Placental pericyte (primary cell): ENCODE results near the gene AVPR2. TPM values are rescaled to one million over a fixed set of nuclear protein-coding genes. Genes with fewer than 3 reads are reported as not detected.

Experiments used
- total RNA-seq: library from RNA; depleted of rRNA; stranded (reverse); fragments of >200 nt; gene quantifications from 2 replicates; pipeline ENCODE4 v1.2.3, GENCODE V29; 2012

The AVPR2 gene
- not detected in 2 replicates for total RNA-seq

DNA sequence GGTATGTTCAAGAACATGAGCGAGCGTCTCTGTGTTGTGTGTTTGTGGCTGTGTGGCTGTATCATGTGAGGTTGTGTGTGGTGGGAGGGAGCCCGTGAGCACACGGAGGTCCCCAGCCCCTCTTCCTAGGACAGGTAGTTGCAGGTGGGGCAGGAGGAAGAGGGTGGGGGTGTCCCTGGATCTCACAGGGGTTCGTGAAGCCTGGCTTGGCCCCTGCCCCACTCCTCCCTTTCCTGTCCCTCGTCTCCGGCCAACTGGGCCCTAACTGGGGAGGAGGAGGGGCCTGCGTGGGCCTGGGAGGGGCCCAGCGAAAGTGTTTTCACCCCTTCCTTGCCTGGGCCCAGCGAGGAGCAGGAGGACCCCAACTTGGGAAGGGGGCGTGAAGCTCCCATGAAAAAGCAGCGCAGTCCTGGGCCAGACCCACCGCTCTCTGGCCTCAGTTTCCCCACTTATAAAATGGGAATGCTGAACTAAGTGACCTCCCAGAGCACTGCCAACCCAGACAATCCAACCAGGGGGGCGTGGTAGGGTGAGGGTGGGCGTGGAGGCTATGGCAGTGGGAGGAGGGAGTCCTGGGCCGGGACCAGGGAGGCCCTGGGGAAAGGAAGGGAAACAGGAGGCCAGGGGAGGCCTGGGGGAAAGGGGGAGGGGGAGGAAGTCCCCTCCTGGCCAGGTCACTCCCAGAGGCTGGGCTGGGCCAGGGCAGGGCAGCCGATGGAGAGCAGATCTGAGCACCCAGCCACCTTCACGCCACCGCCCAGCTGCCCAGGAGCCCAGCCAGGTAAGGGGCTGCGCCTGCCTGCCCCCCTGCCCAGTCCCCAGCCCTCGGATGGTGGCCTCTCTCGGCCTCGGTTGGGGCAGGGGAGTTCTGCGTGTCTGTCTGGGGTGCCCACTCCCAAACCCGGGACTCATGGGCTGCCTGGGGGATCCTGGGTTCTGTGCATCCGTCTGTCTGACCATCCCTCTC, at the start of gene AVPR2:
AVPR2 (plus strand) TSS at position 683 of the 967 bp plus-strand sequence. CDS start 473 bp downstream, outside the sequence.

DNA sequence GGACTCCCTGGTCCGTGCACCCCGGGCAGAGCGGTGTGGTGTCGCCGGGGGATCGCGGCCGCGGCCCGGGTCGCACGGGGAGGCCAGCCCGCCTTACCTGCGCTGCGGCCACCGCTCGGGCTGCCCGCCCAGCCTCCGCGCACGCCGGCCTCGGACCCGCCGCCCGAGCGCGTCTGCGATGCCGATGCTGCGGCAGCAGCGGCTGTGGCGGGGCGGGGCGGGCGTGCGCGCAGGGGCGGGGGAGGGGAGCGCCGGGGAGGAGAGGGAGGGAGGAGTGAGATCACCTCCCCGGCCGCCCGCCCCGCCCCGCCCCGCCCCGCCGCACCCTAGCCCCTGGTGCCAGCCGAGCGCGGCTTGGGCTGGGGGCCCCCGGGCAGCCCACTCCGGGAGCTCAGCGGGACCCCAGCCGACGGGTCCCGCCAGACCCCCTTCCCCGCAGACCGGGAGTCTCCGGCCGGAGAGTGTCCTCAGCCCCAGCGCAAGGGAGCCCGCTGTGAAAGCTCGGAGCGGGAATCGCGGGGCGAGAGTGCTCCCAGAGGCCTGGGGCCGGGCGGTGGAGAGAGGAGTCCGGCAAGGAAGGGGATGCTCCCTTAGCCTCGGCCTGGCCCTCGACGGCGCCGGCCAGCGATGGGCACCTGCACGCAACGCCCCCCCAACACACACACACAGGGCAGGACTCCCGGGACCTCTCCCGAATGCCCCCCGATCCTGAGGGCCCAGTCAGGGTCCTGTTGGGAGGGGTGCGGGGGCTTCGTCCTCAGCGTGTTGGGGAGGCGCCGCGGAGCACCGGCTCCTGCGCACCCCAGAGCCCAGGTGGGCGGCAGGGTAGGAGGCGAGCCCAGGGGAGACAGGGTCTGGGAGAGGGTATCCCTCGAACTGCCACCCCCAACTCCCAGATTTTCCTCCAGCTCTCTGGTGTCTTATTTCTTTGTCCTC, 18.2 kb upstream of the AVPR2 start, which contains the start of gene L1CAM:
L1CAM (minus strand) TSS at position 206 of the 936 bp plus-strand sequence. CDS start 10,337 bp downstream, outside the sequence.

DNA sequence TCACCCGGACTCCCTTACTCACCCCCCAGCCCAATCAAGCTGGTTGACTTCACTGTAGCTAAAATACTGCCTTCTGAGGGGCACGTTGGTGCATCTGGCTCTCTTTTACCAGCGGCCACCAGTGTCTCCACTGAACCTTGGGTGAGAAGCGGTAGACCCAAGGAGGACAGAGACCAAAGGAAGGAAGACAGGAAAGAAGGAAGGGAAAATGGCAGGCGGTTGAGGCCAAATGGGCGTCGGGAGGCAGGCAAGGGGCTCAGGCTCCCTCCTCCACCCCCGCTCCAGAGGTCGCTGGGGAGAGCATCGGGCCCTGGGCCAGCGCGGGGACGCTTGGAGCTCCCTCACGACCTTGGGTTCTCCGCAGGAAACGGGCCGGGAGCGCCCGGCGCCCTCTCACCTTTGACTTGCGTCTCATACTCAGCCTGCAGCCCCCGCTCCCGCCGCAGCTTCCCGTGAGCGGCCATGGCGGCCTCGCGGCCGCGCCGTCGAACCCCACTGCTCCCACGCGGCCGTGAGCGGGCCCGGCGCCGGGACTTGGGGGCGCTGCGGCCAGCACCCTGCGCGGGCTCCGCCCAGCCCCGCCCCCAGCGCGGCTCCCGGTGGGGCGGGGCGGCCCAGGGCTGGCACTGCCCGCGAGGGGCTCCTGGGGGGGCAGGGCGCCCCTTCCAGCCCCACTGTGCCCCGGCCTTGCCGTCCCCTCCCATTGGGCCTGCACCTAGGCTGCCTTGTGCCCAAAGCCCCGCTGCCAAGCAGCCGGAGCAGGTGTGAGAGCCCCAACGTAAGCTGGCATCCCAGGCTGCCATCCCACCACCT, 21.5 kb downstream of the AVPR2 start, which contains the start of gene ARHGAP4:
ARHGAP4 (minus strand) TSS at position 526 of the 813 bp plus-strand sequence; CDS start at position 464, 62 bp downstream.

GRCh38 chrX:153934762-153935325, 30.4 kb downstream of the AVPR2 start, which contains the start of gene NAA10:
NAA10 (minus strand) TSS chrX:153935037; CDS start chrX:153934904, 133 bp downstream.

DNA sequence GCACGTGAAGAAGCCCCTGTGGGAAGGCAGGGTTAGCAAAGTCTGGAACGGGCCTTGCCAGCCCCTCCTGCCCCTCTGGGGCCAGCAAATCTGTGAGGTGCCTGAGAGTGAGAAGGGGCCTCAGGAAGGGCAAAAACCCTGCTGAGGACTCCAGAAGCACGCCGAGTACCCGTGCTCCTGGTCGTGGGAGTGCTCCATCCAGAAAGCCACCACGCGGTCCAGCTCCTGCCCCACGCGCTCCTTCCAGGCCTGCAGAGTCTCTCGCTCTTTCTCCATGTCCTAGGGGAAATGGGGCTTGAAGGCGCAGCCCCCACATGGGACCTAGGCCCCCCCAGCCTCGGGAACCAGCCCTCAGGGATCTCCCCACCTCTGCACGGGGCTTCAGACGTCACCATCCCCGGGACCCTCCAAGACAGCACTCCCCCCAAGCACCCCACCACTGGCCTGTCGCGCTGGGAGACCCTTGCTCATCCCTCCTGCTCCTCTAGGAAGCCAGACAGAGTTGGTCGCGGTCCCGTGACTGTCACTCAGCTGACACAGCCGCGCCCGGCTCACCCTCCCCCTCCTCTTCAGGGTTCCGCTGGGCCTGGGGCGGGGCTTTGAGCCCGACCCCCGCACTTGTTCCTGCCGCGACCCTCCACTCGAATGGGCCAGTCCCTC, 39.8 kb downstream of the AVPR2 start, which contains the start of gene RENBP:
RENBP (minus strand) TSS at position 504 of the 660 bp plus-strand sequence; CDS start at position 471, 33 bp downstream.

Other genes with a start within 250 kb of the AVPR2 start
- 0.22 TPM in 1 of 2 replicates, not detected in the other for gene PNCK, start 230.9 kb upstream of the AVPR2 start, total RNA-seq
- 10.0 and 16.4 TPM in 2 replicates for gene SLC6A8, start 216.7 kb upstream of the AVPR2 start, total RNA-seq
- 141 and 153 TPM in 2 replicates for gene BCAP31, start 180.3 kb upstream of the AVPR2 start, total RNA-seq
- 18.6 and 22.0 TPM in 2 replicates for gene ABCD1, start 179.8 kb upstream of the AVPR2 start, total RNA-seq
- gene PLXNB3, start 140.4 kb upstream of the AVPR2 start, total RNA-seq, result 4.0 and 4.6 TPM in 2 replicates
- gene SRPK3, start 123.6 kb upstream of the AVPR2 start, total RNA-seq, result 0.44 and 1.7 TPM in 2 replicates
- 64.6 and 81.2 TPM in 2 replicates for gene IDH3G, start 110.3 kb upstream of the AVPR2 start, total RNA-seq
- 101 and 182 TPM in 2 replicates for gene SSR4, start 110.0 kb upstream of the AVPR2 start, total RNA-seq
- gene PDZD4, start 74.1 kb upstream of the AVPR2 start, total RNA-seq, result 0.14 TPM in 1 of 2 replicates, not detected in the other
- gene L1CAM, start 18.5 kb upstream of the AVPR2 start, total RNA-seq, result 0.88 and 18.2 TPM in 2 replicates
- 1.1 and 2.9 TPM in 2 replicates for gene ARHGAP4, start 21.6 kb downstream of the AVPR2 start, total RNA-seq
- 81.8 and 123 TPM in 2 replicates for gene NAA10, start 30.4 kb downstream of the AVPR2 start, total RNA-seq
- 3.6 and 6.6 TPM in 2 replicates for gene RENBP, start 40.0 kb downstream of the AVPR2 start, total RNA-seq
- 31.7 and 51.8 TPM in 2 replicates for gene HCFC1, start 67.1 kb downstream of the AVPR2 start, total RNA-seq
- gene TMEM187, start 68.1 kb downstream of the AVPR2 start, total RNA-seq, result 5.9 and 8.0 TPM in 2 replicates
- gene IRAK1, start 115.2 kb downstream of the AVPR2 start, total RNA-seq, result 117 and 144 TPM in 2 replicates
- 31.5 and 33.5 TPM in 2 replicates for gene MECP2, start 193.0 kb downstream of the AVPR2 start, total RNA-seq
- gene OPN1LW, start 239.6 kb downstream of the AVPR2 start, total RNA-seq, result not detected in 2 replicates